GM19324 (cell line): Measurements from ENCODE around the gene INPP5E.

Experiments used
- ATAC-seq: cut with Tn5 transposase; IDR thresholded peaks from one replicate; pipeline ENCODE4 v1.9.1; 2021; ENCODE audit warnings: mild to moderate bottlenecking, moderate library complexity; ENCODE audit not compliant: unreplicated experiment, low FRiP score

The INPP5E gene

GRCh38 chr9:136439481-136440408 is at the start of gene INPP5E:
Gene INPP5E, minus strand, starts transcription at chr9:136439845. Its CDS starts 426 bp downstream, at chr9:136439419.
- ATAC-seq = peak; percentile 60

- ATAC-seq = no peak
Observed at GRCh38 chr9:136488247-136489214, 48.9 kb upstream of the INPP5E start.

- no peak for ATAC-seq
Observed at GRCh38 chr9:136487672-136488071, 48.0 kb upstream of the INPP5E start.

GRCh38 chr9:136486823-136487620 is 47.4 kb upstream of the INPP5E start:
- no peak for ATAC-seq

- ATAC-seq = no peak
Observed at GRCh38 chr9:136486131-136486530, 46.5 kb upstream of the INPP5E start.

- ATAC-seq = no peak
Observed at GRCh38 chr9:136485049-136486045, 45.7 kb upstream of the INPP5E start.

GRCh38 chr9:136484153-136485048 is 44.8 kb upstream of the INPP5E start:
- ATAC-seq = no peak

GRCh38 chr9:136483589-136484152 is 44.0 kb upstream of the INPP5E start:
- ATAC-seq = peak; percentile 75

- ATAC-seq = peak; percentile 65
Observed at GRCh38 chr9:136482793-136483588, 43.3 kb upstream of the INPP5E start, which contains the start of gene SEC16A. Gene SEC16A, minus strand, starts transcription at chr9:136483040. Its CDS starts 5,425 bp downstream, at chr9:136477615.

GRCh38 chr9:136482046-136482792 is 42.6 kb upstream of the INPP5E start:
- ATAC-seq = no peak

GRCh38 chr9:136481558-136481957 is 41.9 kb upstream of the INPP5E start:
- no peak for ATAC-seq

GRCh38 chr9:136476369-136477150 is 36.9 kb upstream of the INPP5E start:
- ATAC-seq = no peak

GRCh38 chr9:136474974-136475865 is 35.6 kb upstream of the INPP5E start:
- ATAC-seq = no peak

- no peak for ATAC-seq
Observed at GRCh38 chr9:136474021-136474640, 34.5 kb upstream of the INPP5E start.
